ENCODE results near the gene MTHFD2.

The MTHFD2 gene

GRCh38 chr2:74201596-74201995, 3.2 kb downstream of the MTHFD2 start (continued):
- TF ChIP-seq ZNF311 (tag by site-specific recombination; IDR thresholded peaks at IDR 0.05; ENCODE audit: borderline replicate concordance) (no peak), ZXDB (tag by site-specific recombination; IDR thresholded peaks at IDR 0.05) (0 out of 2 replicates have a peak, but pooled peaks have one; percentile 35), ZFP37 (tag by site-specific recombination; IDR thresholded peaks at IDR 0.05) (no peak), ZNF843 (tag by site-specific recombination; IDR thresholded peaks at IDR 0.05) (no peak), INSM2 (tag by site-specific recombination; IDR thresholded peaks at IDR 0.05) (peak; percentile 69; the same call in 1 of the 2 replicates), ZNF248 (tag by site-specific recombination; IDR thresholded peaks at IDR 0.05) (no peak), ZFP3 (tag by site-specific recombination; IDR thresholded peaks at IDR 0.05; ENCODE audit: low read depth) (no peak), PRDM1 (tag by site-specific recombination; IDR thresholded peaks at IDR 0.05) (no peak), ZNF341 (tag by site-specific recombination; IDR thresholded peaks at IDR 0.05; ENCODE audit: low read depth) (no peak), ZNF398 (tag by site-specific recombination; IDR thresholded peaks at IDR 0.05) (no peak), GLIS1 (tag by site-specific recombination; IDR thresholded peaks at IDR 0.05) (no peak), ZNF37A (tag by site-specific recombination; IDR thresholded peaks at IDR 0.05) (no peak), ZNF660 (tag by site-specific recombination; IDR thresholded peaks at IDR 0.05) (0 out of 2 replicates have a peak, but pooled peaks have one; percentile 31), ZNF416 (tag by site-specific recombination; IDR thresholded peaks at IDR 0.05) (no peak), ZNF426 (tag by site-specific recombination; IDR thresholded peaks at IDR 0.05) (no peak), ATF2 (tag by site-specific recombination; IDR thresholded peaks at IDR 0.05; ENCODE audit: low read depth) (no peak), GLI4 (tag by site-specific recombination; IDR thresholded peaks at IDR 0.05) (no peak), REST (tag by site-specific recombination; IDR thresholded peaks at IDR 0.05) (no peak), ZNF624 (tag by site-specific recombination; IDR thresholded peaks at IDR 0.05) (no peak), ZNF629 (tag by site-specific recombination; IDR thresholded peaks at IDR 0.05) (peak; percentile 73), ZNF549 (tag by site-specific recombination; IDR thresholded peaks at IDR 0.05) (no peak), ZNF449 (tag by site-specific recombination; IDR thresholded peaks at IDR 0.05) (0 out of 2 replicates have a peak, but pooled peaks have one; percentile 22), ZNF76 (tag by site-specific recombination; IDR thresholded peaks at IDR 0.05; ENCODE audit: borderline replicate concordance, low read depth) (peak; percentile 61; the same call in 1 of the 2 replicates), ZNF677 (tag by site-specific recombination; IDR thresholded peaks at IDR 0.05) (no peak), ZNF169 (tag by site-specific recombination; IDR thresholded peaks at IDR 0.05) (no peak), BCL11B (tag by site-specific recombination; IDR thresholded peaks at IDR 0.05; ENCODE audit: low read depth) (no peak), ZNF221 (tag by site-specific recombination; IDR thresholded peaks at IDR 0.05; ENCODE audit: borderline replicate concordance) (no peak), ZNF335 (tag by site-specific recombination; conservative IDR thresholded peaks at IDR 0.05) (peak; percentile 52), IKZF3 (tag by site-specific recombination; IDR thresholded peaks at IDR 0.05) (0 out of 2 replicates have a peak, but pooled peaks have one; percentile 14), ZNF404 (tag by site-specific recombination; IDR thresholded peaks at IDR 0.05) (no peak), ZNF521 (tag by site-specific recombination; IDR thresholded peaks at IDR 0.05) (no peak)

Measured in HEK293 (cell line).